Upper lobe of left lung (tissue), 4 donors: ENCODE measurements around the gene MMRN1.

Source experiments
- CTCF ChIP-seq, 6 experiments: fragments of 450-650 bp in 4 of 6; fragments of 200-600 bp in 2 of 6; sonication (generic) in 2 of 6; IDR thresholded peaks; one replicate each; pipeline ENCODE4 v1.5.1; 2016 to 2019; ENCODE audit warnings: antibody characterized with exemption in 6 of 6
- EP300 ChIP-seq, 4 donors: sonication (generic); formaldehyde crosslinking; IDR thresholded peaks; one replicate each; pipeline ENCODE4 v1.5.1; 2017; ENCODE audit warnings: antibody characterized with exemption in 4 of 4, control low read depth in 2 of 4
- POLR2A ChIP-seq, 4 donors: fragments of 450-650 bp; IDR thresholded peaks; one replicate each; pipeline ENCODE4 v1.5.1; 2016 to 2017; ENCODE audit warnings: antibody characterized with exemption in 4 of 4, mild to moderate bottlenecking in 2 of 4
- POLR2AphosphoS5 ChIP-seq, 2 donors: sonication (generic); formaldehyde crosslinking; IDR thresholded peaks; one replicate each; pipeline ENCODE4 v1.5.1; 2017; ENCODE audit warnings: antibody characterized with exemption in 2 of 2

GRCh38 chr4:89871211-89871610 is 23.4 kb upstream of the MMRN1 start:
- TF ChIP-seq CTCF (IDR thresholded peaks at IDR 0.05) (no peak), POLR2A (IDR thresholded peaks at IDR 0.05) (no peak), EP300 (IDR thresholded peaks at IDR 0.05) (no peak), POLR2AphosphoS5 (IDR thresholded peaks at IDR 0.05) (no peak)
